B cell (primary cell): Measurements from ENCODE around the gene SLC2A4. TPM values are rescaled to one million over a fixed set of nuclear protein-coding genes. Genes with fewer than 3 reads are reported as not detected.

Experiments
- ATAC-seq: fragments of 200-7000 bp; cut with Tn5 transposase; one replicate; pipeline ENCODE4 v1.10.0; 2021; ENCODE audit warnings: low read depth, mild to moderate bottlenecking, moderate number of reproducible peaks, moderate library complexity
- CTCF ChIA-PET: fragments of 350-600 bp; sonication (Branson Sonifier 250); formaldehyde crosslinking; loops from one replicate; lab custom pipeline; 2021; ENCODE audit warnings: antibody characterized with exemption, inconsistent platforms; lab: Charles Lee
- POLR2A ChIA-PET: fragments of 350-600 bp; sonication (Branson Sonifier 250); formaldehyde crosslinking; loops from one replicate; lab custom pipeline; 2021; ENCODE audit warnings: antibody characterized with exemption; lab: Charles Lee
- DNase-seq: peaks from one replicate; pipeline ENCODE4 v3.0.0; 2013
- H2AFZ ChIP-seq: 2 replicates; pipeline ENCODE4 v1.6.1; 2012; ENCODE audit warnings: mild to moderate bottlenecking, low read depth, low read length; ENCODE audit not compliant: insufficient read depth, poor library complexity, severe bottlenecking
- H3K27ac ChIP-seq, 2 donors: 1 replicate in 1 of 2; 2 replicates in 1 of 2; pipeline ENCODE4 v1.5.1; 2012 to 2013; ENCODE audit warnings: low read length in 2 of 2, mild to moderate bottlenecking in 2 of 2, moderate library complexity in 1 of 2
- H3K27me3 ChIP-seq, 4 experiments: fragments of 200-600 bp in 1 of 4; sonication (generic) in 1 of 4; replicated peaks in 1 of 4; 1 replicate in 2 of 4; 2 replicates in 2 of 4; pipeline versions ENCODE4 v1.6.1 to v1.7.0; 2013 to 2016; ENCODE audit warnings: low read length in 3 of 4, mild to moderate bottlenecking in 2 of 4, mixed read lengths in 1 of 4, moderate library complexity in 1 of 4; ENCODE audit not compliant: insufficient read depth in 4 of 4, control insufficient read depth in 3 of 4; ENCODE audit errors: control extremely low read depth in 1 of 4
- H3K36me3 ChIP-seq, 2 experiments: replicated peaks in 1 of 2; 1 replicate in 1 of 2; 2 replicates in 1 of 2; pipeline versions ENCODE4 v1.6.1 to v1.7.1; 2013; ENCODE audit warnings: low read length in 1 of 2; ENCODE audit not compliant: insufficient read depth in 2 of 2, control insufficient read depth in 1 of 2; ENCODE audit errors: control extremely low read depth in 1 of 2, extremely low read depth in 1 of 2
- H3K4me1 ChIP-seq, 2 donors: fragments of 200-600 bp in 1 of 2; sonication (generic) in 1 of 2; 1 replicate in 1 of 2; 2 replicates in 1 of 2; pipeline versions ENCODE4 v1.5.1 to v1.6.1; 2013 to 2017; ENCODE audit warnings: low read length in 2 of 2; ENCODE audit not compliant: control insufficient read depth in 2 of 2, insufficient read depth in 2 of 2
- H3K4me2 ChIP-seq: replicated peaks from 2 replicates; pipeline ENCODE3; 2012; ENCODE audit warnings: mild to moderate bottlenecking, low read depth, low read length; ENCODE audit not compliant: poor library complexity, severe bottlenecking
- H3K4me3 ChIP-seq, 5 experiments: fragments of 200-600 bp in 1 of 5; sonication (generic) in 1 of 5; 1 replicate in 3 of 5; 2 replicates in 2 of 5; pipeline versions ENCODE4 v1.5.1 to v1.7.0; 2011 to 2016; ENCODE audit warnings: low read length in 4 of 5, mild to moderate bottlenecking in 4 of 5, low read depth in 2 of 5, control low read depth in 1 of 5, moderate library complexity in 1 of 5; ENCODE audit not compliant: insufficient read depth in 1 of 5; ENCODE audit errors: control extremely low read depth in 1 of 5, extremely low read depth in 1 of 5
- H3K79me2 ChIP-seq: fragments of 200-600 bp; sonication (generic); one replicate; pipeline ENCODE4 v1.6.0; 2016; ENCODE audit warnings: low read length; ENCODE audit not compliant: control insufficient read depth, insufficient read depth
- H3K9ac ChIP-seq: fragments of 200-600 bp; sonication (generic); 2 replicates; pipeline ENCODE4 v1.6.1; 2017; ENCODE audit warnings: mild to moderate bottlenecking, low read length, moderate library complexity
- H3K9me3 ChIP-seq, 3 donors: one replicate each; pipeline versions ENCODE4 v1.6.1 to v1.7.1; 2013; ENCODE audit warnings: low read length in 2 of 3; ENCODE audit not compliant: control insufficient read depth in 2 of 3, insufficient read depth in 1 of 3; ENCODE audit errors: control extremely low read depth in 1 of 3
- H4K20me1 ChIP-seq: 2 replicates; pipeline ENCODE4 v1.6.0; 2012; ENCODE audit warnings: mild to moderate bottlenecking, low read length; ENCODE audit not compliant: insufficient read depth, control insufficient read depth, poor library complexity, severe bottlenecking
- H3K27ac Mint-ChIP-seq: one replicate; pipeline ENCODE4 v1.8.0; 2021; ENCODE audit warnings: mixed read lengths
- H3K27me3 Mint-ChIP-seq: one replicate; pipeline ENCODE4 v1.8.0; 2021; ENCODE audit warnings: mixed read lengths
- H3K4me1 Mint-ChIP-seq: one replicate; pipeline ENCODE4 v1.8.0; 2021; ENCODE audit warnings: mixed read lengths
- H3K4me3 Mint-ChIP-seq: one replicate; pipeline ENCODE4 v1.8.0; 2021; ENCODE audit warnings: mixed read lengths
- H3K9me3 Mint-ChIP-seq: one replicate; pipeline ENCODE4 v1.8.0; 2022; ENCODE audit warnings: mixed read lengths; ENCODE audit not compliant: insufficient read depth
- CTCF ChIP-seq: fragments of 200-600 bp; IDR thresholded peaks from one replicate; pipeline ENCODE4 v1.8.0; 2022; ENCODE audit warnings: antibody characterized with exemption, mild to moderate bottlenecking
- EZH2 ChIP-seq: IDR thresholded peaks from 2 replicates; pipeline ENCODE4 v1.6.1; 2012; ENCODE audit warnings: borderline replicate concordance, low read depth, mild to moderate bottlenecking, moderate library complexity, low read length; ENCODE audit not compliant: insufficient read depth, poor library complexity, severe bottlenecking
- WGBS: methylation state at CpG from one replicate; pipeline ENCODE4 v1.1.5; 2013; ENCODE audit warnings: missing lambda C conversion rate; ENCODE audit not compliant: insufficient coverage; 5-methylcytosine and 5-hydroxymethylcytosine counted together
- intact Hi-C: fragments of 100-400 bp; cut with micrococcal nuclease; formaldehyde crosslinking; loops from one replicate; pipeline ENCODE4 v1.10.0; 2022
- polyA plus RNA-seq: library from polyadenylated mRNA; depleted of rRNA; stranded (reverse); fragments of >200 nt; gene quantifications from 2 replicates; pipeline ENCODE4 v1.2.3, GENCODE V29; 2012
- total RNA-seq, 2 donors: library from RNA; stranded (reverse); fragments of 120-200 nt in 1 of 2; gene quantifications; 1 replicate in 1 of 2; 2 replicates in 1 of 2; pipeline versions ENCODE4 v1.2.3 to v1.2.4, GENCODE V29; 2013 to 2022

Gene SLC2A4
- total and polyA plus RNA-seq, 2 donors (not counting 1 experiment from before 2014, with no cell fraction given), result not detected

GRCh38 chr17:7232114-7232513, 49.4 kb upstream of the SLC2A4 start:
- Mint-ChIP-seq H3K4me1 (peaks cover 39% of the 10 kb centered on the region), H3K27ac (peak overlapping the region; percentile 47), H3K27me3 (no peaks in the 10 kb centered on the region), H3K4me3 (peak overlapping the region; percentile 59), H3K9me3 (no peaks in the 10 kb centered on the region)
- ChIA-PET POLR2A (interaction anchor here (1.0 to 13.1 kb wide), 2 partner anchors 14 to 19 kb away, joined by 12 to 157 read pairs; partner anchors contain the start of genes ACADVL and DLG4), CTCF (interaction anchor here (1.1 kb wide), 1 partner anchor 64 kb away, joined by 3 read pairs; no protein-coding TSS in a partner anchor)
- H3K4me1 ChIP-seq, result peaks cover 27 to 36% of the 10 kb centered on the region in 2 donors
- peak overlapping the region; percentile 5 for H3K4me2 ChIP-seq
- peaks cover 0 to 45% of the 10 kb centered on the region in 2 experiments for H3K36me3 ChIP-seq
- WGBS, result 98% methylated on average over 5 of the region's 5 CpGs
- H3K27me3 ChIP-seq, result no peaks in the 10 kb centered on the region
- ATAC-seq (no peak), DNase-seq (no peak)
- intact Hi-C loops, result no loop called here
- H3K27ac ChIP-seq, result no peak overlapping the region
- peaks cover 58% of the 10 kb centered on the region for H3K79me2 ChIP-seq
- H3K9me3 ChIP-seq, result no peaks in the 10 kb centered on the region
- TF ChIP-seq CTCF, result no peak
- no peak for TF ChIP-seq EZH2
- H2AFZ ChIP-seq, result no peak overlapping the region
- H3K4me3 ChIP-seq, result no peak overlapping the region
- H4K20me1 ChIP-seq, result peaks cover 11% of the 10 kb centered on the region
- H3K9ac ChIP-seq, result no peak overlapping the region

GRCh38 chr17:7233701-7234082, 47.8 kb upstream of the SLC2A4 start:
- WGBS, result 0% methylated on average over 9 of the region's 9 CpGs
- no peak for DNase-seq
- H3K4me2 ChIP-seq, result peak overlapping the region; percentile 96
- peak overlapping the region; percentile 80 to 96 (median 92) for H3K4me3 ChIP-seq
- no peak for TF ChIP-seq CTCF
- no peak for ATAC-seq
- peaks cover 15% of the 10 kb centered on the region for H4K20me1 ChIP-seq
- CTCF ChIA-PET, result interaction anchor here (0.6 to 1.7 kb wide), 3 partner anchors 13 to 215 kb away, joined by 3 to 15 read pairs (median 3); partner anchors contain the start of genes ACADVL and DLG4
- no peaks in the 10 kb centered on the region for H3K9me3 ChIP-seq
- H3K4me1 ChIP-seq, result peaks cover 31 to 42% of the 10 kb centered on the region in 2 donors
- peak overlapping the region; percentile 94 for H2AFZ ChIP-seq
- Mint-ChIP-seq H3K27ac (peak overlapping the region; percentile 99), H3K4me1 (peaks cover 44% of the 10 kb centered on the region), H3K27me3 (no peaks in the 10 kb centered on the region), H3K9me3 (no peaks in the 10 kb centered on the region), H3K4me3 (peak overlapping the region; percentile 97)
- peaks cover 0 to 31% of the 10 kb centered on the region in 2 experiments for H3K36me3 ChIP-seq
- intact Hi-C loops, result loop anchor here (1.0 kb wide), 4 partner anchors 14 to 96 kb away; partner anchors contain the start of genes ACADVL, DLG4 and NEURL4
- peak overlapping the region; percentile 78 for H3K9ac ChIP-seq
- POLR2A ChIA-PET, result interaction anchor here (0.6 to 13.1 kb wide), 6 partner anchors 9 to 1013 kb away, joined by 3 to 157 read pairs (median 4); partner anchors contain the start of genes ACADVL, ACAP1, DLG4 and GABARAP
- peaks cover 62% of the 10 kb centered on the region for H3K79me2 ChIP-seq
- H3K27me3 ChIP-seq, result no peaks in the 10 kb centered on the region
- peak overlapping the region; percentile 68 to 88 for H3K27ac ChIP-seq
